MCF 10A (cell line): ENCODE measurements around the gene C4orf33. TPM values are rescaled to one million over a fixed set of nuclear protein-coding genes. Genes with fewer than 3 reads are reported as not detected.

ENCODE experiments used
- BruUV-seq: library from RNA; stranded (reverse); fragments of 400-500 nt; replicated peaks from 2 replicates; lab custom pipeline; 2021; lab: Mats Ljungman, UMichigan
- CTCF ChIA-PET: fragments of 300-600 bp; sonication (Branson Sonifier 250); formaldehyde crosslinking; extraction: SDS; loops from one replicate; lab custom pipeline; 2021; ENCODE audit warnings: antibody characterized with exemption, inconsistent platforms; lab: Yijun Ruan, JAX
- POLR2A ChIA-PET: fragments of 300-600, 350-650 bp; sonication (Branson Sonifier 250); formaldehyde crosslinking; extraction: SDS; loops from one replicate; lab custom pipeline; 2020; ENCODE audit warnings: antibody characterized with exemption, inconsistent platforms; lab: Yijun Ruan, JAX
- DNase-seq: peaks from one replicate; pipeline ENCODE4 v3.0.0-alpha.2; 2018; ENCODE audit not compliant: unreplicated experiment
- H3K27ac Mint-ChIP-seq: one replicate; pipeline ENCODE4 v1.8.0; 2022; ENCODE audit warnings: mild to moderate bottlenecking, low read depth, mixed read lengths; ENCODE audit not compliant: unreplicated experiment
- H3K27me3 Mint-ChIP-seq: one replicate; pipeline ENCODE4 v1.8.0; 2022; ENCODE audit warnings: mixed read lengths; ENCODE audit not compliant: insufficient read depth, unreplicated experiment
- H3K36me3 Mint-ChIP-seq: one replicate; pipeline ENCODE4 v1.8.0; 2022; ENCODE audit warnings: mild to moderate bottlenecking, moderate library complexity, mixed read lengths; ENCODE audit not compliant: insufficient read depth, unreplicated experiment
- H3K4me1 Mint-ChIP-seq: one replicate; pipeline ENCODE4 v1.8.0; 2022; ENCODE audit warnings: mixed read lengths; ENCODE audit not compliant: insufficient read depth, unreplicated experiment
- H3K4me3 Mint-ChIP-seq: one replicate; pipeline ENCODE4 v1.8.0; 2022; ENCODE audit warnings: mild to moderate bottlenecking, moderate library complexity, mixed read lengths; ENCODE audit not compliant: unreplicated experiment
- H3K9me3 Mint-ChIP-seq: one replicate; pipeline ENCODE4 v1.8.0; 2022; ENCODE audit warnings: mixed read lengths; ENCODE audit not compliant: unreplicated experiment
- intact Hi-C: fragments of 100-400 bp; cut with micrococcal nuclease; formaldehyde crosslinking; loops from 2 replicates; pipeline ENCODE4 v1.14.1; 2022
- total RNA-seq: library from RNA; stranded (reverse); gene quantifications from 2 replicates; pipeline ENCODE4 v1.2.3, GENCODE V29; 2022
- TF ChIP-seq, protein P1 (sequence below): fragments of 200-600 bp; IDR thresholded peaks from one replicate; pipeline ENCODE4 v1.8.0; 2022; ENCODE audit warnings: antibody characterized with exemption, mild to moderate bottlenecking; ENCODE audit not compliant: unreplicated experiment

The C4orf33 gene
- total RNA-seq, 1 experiment from 2014 or later: 10.5 TPM

DNA sequence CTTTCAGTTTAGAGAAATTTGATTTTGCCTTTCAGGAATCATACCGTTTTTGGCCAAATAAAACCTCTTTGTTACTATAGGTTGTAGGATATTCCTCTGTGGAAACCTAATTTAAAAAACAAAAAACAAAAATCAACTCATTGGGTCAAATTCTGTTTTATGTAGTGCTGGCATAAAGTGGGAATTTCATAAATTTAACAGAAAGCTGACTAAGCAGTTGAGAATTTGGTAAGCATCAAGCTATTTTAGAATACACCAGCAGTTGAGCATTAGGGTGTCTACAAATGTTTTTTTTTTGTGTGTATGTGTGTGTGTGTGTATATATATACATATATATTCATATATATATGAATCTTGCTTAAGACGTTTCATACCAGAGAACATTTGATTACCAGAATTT is 47.4 kb downstream of the C4orf33 start:
- DNase-seq: no peak
- Mint-ChIP-seq H3K4me3 (no peak overlapping the region), H3K36me3 (no peaks in the 10 kb centered on the region), H3K4me1 (no peaks in the 10 kb centered on the region), H3K27ac (no peak overlapping the region), H3K9me3 (no peaks in the 10 kb centered on the region), H3K27me3 (no peaks in the 10 kb centered on the region)
- intact Hi-C loops: no loop called here
- ChIA-PET CTCF (interaction anchor here (0.7 kb wide), 1 partner anchor 56 kb away, joined by 3 read pairs; no protein-coding TSS in a partner anchor), POLR2A (no interaction called here)
- BruUV-seq: no TSS peak
- TF ChIP-seq, protein P1, sequence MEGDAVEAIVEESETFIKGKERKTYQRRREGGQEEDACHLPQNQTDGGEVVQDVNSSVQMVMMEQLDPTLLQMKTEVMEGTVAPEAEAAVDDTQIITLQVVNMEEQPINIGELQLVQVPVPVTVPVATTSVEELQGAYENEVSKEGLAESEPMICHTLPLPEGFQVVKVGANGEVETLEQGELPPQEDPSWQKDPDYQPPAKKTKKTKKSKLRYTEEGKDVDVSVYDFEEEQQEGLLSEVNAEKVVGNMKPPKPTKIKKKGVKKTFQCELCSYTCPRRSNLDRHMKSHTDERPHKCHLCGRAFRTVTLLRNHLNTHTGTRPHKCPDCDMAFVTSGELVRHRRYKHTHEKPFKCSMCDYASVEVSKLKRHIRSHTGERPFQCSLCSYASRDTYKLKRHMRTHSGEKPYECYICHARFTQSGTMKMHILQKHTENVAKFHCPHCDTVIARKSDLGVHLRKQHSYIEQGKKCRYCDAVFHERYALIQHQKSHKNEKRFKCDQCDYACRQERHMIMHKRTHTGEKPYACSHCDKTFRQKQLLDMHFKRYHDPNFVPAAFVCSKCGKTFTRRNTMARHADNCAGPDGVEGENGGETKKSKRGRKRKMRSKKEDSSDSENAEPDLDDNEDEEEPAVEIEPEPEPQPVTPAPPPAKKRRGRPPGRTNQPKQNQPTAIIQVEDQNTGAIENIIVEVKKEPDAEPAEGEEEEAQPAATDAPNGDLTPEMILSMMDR: no peak

GRCh38 chr4:129144755-129145206 is 48.8 kb downstream of the C4orf33 start:
- BruUV-seq: no TSS peak
- Mint-ChIP-seq H3K27ac (no peak overlapping the region), H3K4me1 (no peaks in the 10 kb centered on the region), H3K27me3 (no peaks in the 10 kb centered on the region), H3K36me3 (no peaks in the 10 kb centered on the region), H3K9me3 (no peaks in the 10 kb centered on the region), H3K4me3 (no peak overlapping the region)
- POLR2A ChIA-PET: interaction anchor here (0.6 kb wide), 1 partner anchor 52 kb away, joined by 3 read pairs; no protein-coding TSS in a partner anchor
- TF ChIP-seq, protein P1: no peak
- no peak for DNase-seq
- CTCF ChIA-PET: no interaction called here
- intact Hi-C loops: no loop called here

GRCh38 chr4:129145222-129145730 is 49.3 kb downstream of the C4orf33 start:
- no TSS peak for BruUV-seq
- H3K27ac Mint-ChIP-seq: no peak overlapping the region

DNA sequence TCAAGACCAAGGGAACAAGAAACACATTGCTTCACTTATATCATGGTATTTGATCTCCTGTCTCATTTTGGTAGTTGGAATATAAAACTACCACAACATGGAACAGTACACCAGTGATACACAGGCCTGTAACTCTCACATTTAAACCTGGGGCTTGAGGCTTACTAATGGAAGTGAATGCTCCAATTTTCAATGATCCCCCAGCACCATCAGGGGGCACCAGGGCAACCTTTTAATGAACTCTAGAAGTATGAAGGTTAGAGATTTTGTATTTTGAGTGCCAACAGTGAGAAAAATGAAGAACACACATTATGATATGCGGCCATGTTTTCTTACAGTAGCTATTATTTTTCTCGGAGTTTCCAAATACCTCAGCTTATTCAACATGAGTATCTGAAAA is 50.7 kb downstream of the C4orf33 start:
- ChIA-PET POLR2A (interaction anchor here (0.7 kb wide), 1 partner anchor 555 kb away, joined by 3 read pairs; no protein-coding TSS in a partner anchor), CTCF (interaction anchor here (1.9 kb wide), 1 partner anchor 13 kb away, joined by 4 read pairs; no protein-coding TSS in a partner anchor)
- Mint-ChIP-seq H3K27ac (no peak overlapping the region), H3K4me1 (no peaks in the 10 kb centered on the region), H3K4me3 (no peak overlapping the region), H3K9me3 (no peaks in the 10 kb centered on the region), H3K36me3 (no peaks in the 10 kb centered on the region), H3K27me3 (no peaks in the 10 kb centered on the region)
- TF ChIP-seq, protein P1: no peak
- DNase-seq: no peak
- intact Hi-C loops: no loop called here
- no TSS peak for BruUV-seq

More at GRCh38 chr4:129145222-129145730, 49.3 kb downstream of the C4orf33 start:
- no peak for DNase-seq
- Mint-ChIP-seq H3K4me1 (no peaks in the 10 kb centered on the region), H3K36me3 (no peaks in the 10 kb centered on the region), H3K27me3 (no peaks in the 10 kb centered on the region), H3K9me3 (no peaks in the 10 kb centered on the region), H3K4me3 (no peak overlapping the region)
- intact Hi-C loops: no loop called here
- TF ChIP-seq, protein P1: no peak
- CTCF ChIA-PET: no interaction called here
- POLR2A ChIA-PET: interaction anchor here (0.6 kb wide), 1 partner anchor 53 kb away, joined by 3 read pairs; no protein-coding TSS in a partner anchor
